Measurements from ENCODE around the gene COX6B1.
"Not testable (repeated sequence)": the region's sequence is repeated elsewhere in the genome, so short reads cannot be mapped to it uniquely, and the experiment has no call there.

COX6B1 gene

GRCh38 chr19:35644987-35645679, 3.0 kb upstream of the COX6B1 start:
- H3K4me3 ChIP-seq (ENCODE audit: low read depth, low read length), result peak overlapping the region; percentile 52
- in situ Hi-C loops (cut with HindIII; ENCODE audit: low sequenced_read_pairs), result no loop called here
- DNase-seq (ENCODE audit: low read depth), result no peak
- no peak for TF ChIP-seq CTCF (IDR thresholded peaks at IDR 0.05; ENCODE audit: low read depth, low read length, missing control alignments)

GRCh38 chr19:35645680-35646511, 2.2 kb upstream of the COX6B1 start:
- no peak for TF ChIP-seq CTCF (IDR thresholded peaks at IDR 0.05; ENCODE audit: low read depth, low read length, missing control alignments)
- no peak for DNase-seq (ENCODE audit: low read depth)
- no peak overlapping the region for H3K4me3 ChIP-seq (ENCODE audit: low read depth, low read length)
- in situ Hi-C loops (cut with HindIII; ENCODE audit: low sequenced_read_pairs), result no loop called here

GRCh38 chr19:35650581-35650980, 2.5 kb downstream of the COX6B1 start:
- no peak for DNase-seq (ENCODE audit: low read depth)
- in situ Hi-C loops (cut with HindIII; ENCODE audit: low sequenced_read_pairs), result no loop called here
- TF ChIP-seq CTCF (IDR thresholded peaks at IDR 0.05; ENCODE audit: low read depth, low read length, missing control alignments), result no peak
- H3K4me3 ChIP-seq (ENCODE audit: low read depth, low read length), result no peak overlapping the region

GRCh38 chr19:35654828-35655227, 6.7 kb downstream of the COX6B1 start:
- H3K4me3 ChIP-seq (ENCODE audit: low read depth, low read length); in situ Hi-C loops (cut with HindIII; ENCODE audit: low sequenced_read_pairs); DNase-seq (ENCODE audit: low read depth): not testable (repeated sequence)

GRCh38 chr19:35655600-35655999, 7.5 kb downstream of the COX6B1 start:
- in situ Hi-C loops (cut with HindIII; ENCODE audit: low sequenced_read_pairs), result no loop called here
- no peak for DNase-seq (ENCODE audit: low read depth)
- TF ChIP-seq CTCF (IDR thresholded peaks at IDR 0.05; ENCODE audit: low read depth, low read length, missing control alignments), result no peak
- no peak overlapping the region for H3K4me3 ChIP-seq (ENCODE audit: low read depth, low read length)

- TF ChIP-seq CTCF (IDR thresholded peaks at IDR 0.05; ENCODE audit: low read depth, low read length, missing control alignments), result no peak
- in situ Hi-C loops (cut with HindIII; ENCODE audit: low sequenced_read_pairs), result no loop called here
- H3K4me3 ChIP-seq (ENCODE audit: low read depth, low read length), result no peak overlapping the region
- DNase-seq (ENCODE audit: low read depth), result no peak
These were observed 8.6 kb downstream of the COX6B1 start for GRCh38 chr19:35656700-35657099.
